ENCODE data around the gene TMEM238.

Gene TMEM238

DNA sequence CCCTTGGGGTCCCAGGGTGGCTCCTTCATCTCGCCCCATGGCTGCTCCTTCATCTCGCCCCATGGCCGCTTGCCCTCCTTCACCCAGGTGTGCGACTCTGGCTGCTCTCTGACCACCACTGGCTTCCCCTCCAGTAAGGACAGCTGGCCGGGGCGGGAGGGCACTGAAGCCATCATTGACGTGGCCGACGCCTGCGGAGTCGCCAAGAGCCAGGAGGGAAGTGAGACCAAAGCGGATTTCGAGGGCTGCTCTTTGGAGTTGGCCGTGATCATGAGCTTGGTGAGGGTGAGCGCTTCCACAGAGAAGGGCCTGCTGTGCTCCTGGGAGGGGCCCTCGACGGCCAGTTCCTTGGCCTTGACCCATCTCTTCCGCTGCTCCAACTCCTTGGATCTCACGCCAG is 25.6 kb downstream of the TMEM238 start:
- no peak for DNase-seq (ENCODE audit: low spot score)

DNA sequence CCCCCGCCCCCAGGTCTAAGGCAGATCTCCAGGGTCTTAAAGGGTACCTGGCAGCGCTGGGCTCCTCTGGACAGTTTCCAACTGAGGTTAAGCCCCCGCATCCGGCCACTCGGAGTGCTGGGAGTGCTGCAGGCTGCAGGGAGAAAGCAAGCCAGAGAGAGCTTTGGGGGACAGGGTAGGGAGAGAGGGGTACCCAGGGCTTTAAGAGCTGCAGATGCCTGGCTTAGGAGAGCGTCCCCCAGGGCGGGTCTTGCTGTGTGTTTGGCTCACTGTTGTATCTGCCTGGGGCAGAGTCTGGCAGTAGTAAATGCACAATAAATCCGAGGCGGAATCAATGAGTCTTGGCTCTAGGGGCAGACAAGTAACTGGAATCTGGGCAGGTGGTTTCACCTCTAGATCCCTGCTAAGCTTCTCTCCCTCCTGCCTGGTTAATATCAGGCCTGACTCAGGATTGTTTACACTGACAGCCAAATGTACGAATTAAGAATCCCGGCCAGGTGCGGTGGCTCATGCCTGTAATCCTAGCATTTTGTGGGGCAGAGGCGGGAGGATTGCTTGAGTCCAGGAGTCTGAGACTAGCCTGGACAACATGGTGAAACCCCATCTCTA is 28.8 kb downstream of the TMEM238 start:
- no peak for DNase-seq (ENCODE audit: low spot score)

DNA sequence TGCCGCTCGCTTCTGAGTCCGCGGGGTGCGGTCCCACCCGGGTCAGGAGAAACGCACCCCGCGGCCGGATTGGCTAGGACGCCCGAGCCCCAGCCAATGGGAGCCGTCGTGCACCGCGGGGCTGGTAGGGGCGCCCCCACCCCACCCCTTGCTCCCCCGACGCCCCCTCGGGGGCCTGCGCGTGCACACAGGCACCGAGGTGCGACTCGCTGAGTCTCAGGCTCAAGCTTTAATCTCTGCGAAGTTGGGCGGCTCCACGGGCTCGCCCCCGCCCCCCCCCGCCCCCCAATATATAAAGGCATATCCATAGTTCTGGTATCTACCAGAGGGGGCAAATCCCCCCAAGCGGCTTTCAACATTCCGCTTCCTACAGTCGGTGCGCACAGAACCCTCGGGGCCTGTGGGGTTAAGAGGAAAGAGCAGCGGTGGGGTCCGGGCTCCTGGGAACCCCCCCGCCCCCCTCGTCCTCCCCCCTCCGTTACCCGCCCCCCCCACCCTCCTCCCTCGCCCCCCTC is 29.3 kb downstream of the TMEM238 start, which contains the start of gene COX6B2:
COX6B2 (minus strand) TSS at position 22 of the 515 bp plus-strand sequence. CDS start 198 bp downstream, outside the sequence.
- DNase-seq (ENCODE audit: low spot score) = no peak

DNA sequence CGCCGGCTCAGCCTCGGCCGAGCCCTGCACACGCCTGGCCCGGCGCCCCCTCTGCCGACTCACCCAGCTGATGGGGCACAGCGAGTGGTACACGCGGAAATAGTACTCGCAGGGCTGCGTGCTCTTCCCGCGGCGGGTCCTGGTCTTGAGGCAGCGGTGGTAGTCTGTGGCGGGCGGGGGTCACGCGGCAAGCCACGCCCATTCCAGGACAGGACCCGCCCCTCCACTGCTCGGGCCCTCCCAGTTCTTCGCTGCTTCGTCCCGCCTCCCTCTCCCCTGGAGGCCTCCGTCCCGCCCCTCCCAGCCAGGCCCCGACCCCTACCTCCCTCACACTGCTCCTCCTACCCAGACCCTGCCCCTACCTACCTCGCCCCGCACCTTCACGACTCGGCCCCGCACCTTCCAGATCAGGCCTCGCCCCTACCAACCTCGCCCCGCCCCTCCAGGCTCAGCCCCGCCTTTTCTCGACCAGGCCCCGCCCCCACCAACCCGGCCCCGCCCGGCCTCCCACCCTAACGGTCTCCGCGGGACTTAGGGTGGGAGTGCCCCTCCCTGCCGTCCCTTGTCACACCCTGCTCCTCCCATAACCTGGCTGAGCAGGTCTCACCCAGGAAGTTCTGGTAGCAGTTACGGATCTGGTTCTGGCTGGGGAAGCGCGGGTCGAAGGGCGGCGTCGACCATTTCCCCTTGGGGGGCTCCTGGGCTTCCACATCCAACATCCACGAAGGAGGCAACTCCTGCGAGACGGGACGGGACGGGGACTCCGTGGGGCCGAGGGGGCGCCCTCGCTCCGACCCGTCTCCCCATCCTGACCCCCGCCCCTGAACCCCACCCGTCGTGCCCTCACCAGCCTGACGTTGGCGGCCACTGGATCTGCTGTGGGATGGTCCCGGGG is 30.0 kb downstream of the TMEM238 start:
- peak; percentile 8 for DNase-seq (ENCODE audit: low spot score)

DNA sequence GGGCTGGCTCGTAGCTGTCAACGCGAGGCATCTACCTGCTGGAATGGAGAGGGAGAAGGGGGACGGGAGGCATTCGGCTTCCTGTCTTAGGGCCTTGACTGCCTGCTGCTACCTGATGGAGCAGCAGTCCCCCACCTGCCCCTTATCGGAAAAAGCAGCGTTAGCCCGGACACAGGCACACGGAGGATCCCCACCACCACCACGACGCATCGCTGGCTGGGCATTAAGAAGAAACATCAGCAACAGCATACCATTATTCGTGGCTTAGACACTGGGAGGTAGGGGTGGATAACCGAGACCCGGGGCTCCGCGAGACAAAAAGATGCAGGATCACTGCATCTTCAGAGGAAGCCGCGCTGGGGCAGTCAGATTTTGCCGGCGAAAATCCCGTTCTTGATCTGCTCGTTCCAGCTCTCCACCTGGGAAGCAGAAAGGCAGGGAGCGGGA is 30.7 kb downstream of the TMEM238 start:
- no peak for DNase-seq (ENCODE audit: low spot score)

DNA sequence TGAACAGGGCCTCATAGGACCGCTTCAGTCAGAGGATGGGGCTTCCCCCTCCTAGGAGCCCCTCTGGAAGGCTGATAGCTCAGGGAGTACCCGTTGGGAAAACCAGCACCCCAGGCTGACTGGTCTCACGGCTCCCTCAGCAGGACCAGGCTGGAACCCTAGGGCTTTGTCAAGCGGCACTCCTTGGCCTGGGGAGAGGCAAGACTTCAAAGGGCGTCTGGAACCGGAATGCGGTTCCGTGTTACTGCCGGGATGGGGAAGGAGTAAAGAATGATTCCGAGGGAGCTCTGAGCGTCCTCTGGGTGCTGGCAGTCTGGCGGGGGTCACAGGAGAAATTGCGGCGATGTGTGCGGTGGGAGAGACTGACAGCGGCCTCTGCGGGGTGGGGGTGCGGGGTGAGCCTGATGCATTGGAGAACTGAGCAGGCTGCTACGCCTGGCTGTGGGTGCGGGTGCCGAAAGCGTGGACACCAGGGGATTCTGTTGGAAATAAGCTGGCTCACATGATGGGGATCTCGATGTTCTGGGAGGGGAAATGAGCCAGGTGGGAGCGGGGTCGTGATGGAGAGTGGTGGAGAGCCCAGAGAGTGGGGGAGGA is 31.4 kb downstream of the TMEM238 start:
- DNase-seq (ENCODE audit: low spot score) = no peak

DNA sequence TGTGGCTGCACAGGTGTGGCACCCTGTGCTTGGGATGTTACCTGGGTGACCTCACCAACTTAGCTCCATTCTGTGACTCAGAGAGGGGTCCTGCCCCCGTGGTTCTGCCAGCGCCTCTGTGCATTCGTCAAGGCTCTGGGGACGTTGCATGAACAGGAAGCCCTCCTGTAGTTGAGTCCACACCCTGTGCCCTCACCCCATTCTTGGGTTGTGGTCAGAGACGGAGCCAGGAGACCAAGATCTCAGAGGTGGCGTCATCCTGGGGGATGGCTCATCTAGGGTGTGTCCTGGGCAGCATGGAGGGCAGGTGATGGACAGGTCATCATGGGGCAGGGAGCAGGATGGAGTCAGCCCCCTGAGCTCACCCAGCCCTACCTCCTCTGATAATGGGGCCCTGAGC is 32.1 kb downstream of the TMEM238 start:
- no peak for DNase-seq (ENCODE audit: low spot score)

DNA sequence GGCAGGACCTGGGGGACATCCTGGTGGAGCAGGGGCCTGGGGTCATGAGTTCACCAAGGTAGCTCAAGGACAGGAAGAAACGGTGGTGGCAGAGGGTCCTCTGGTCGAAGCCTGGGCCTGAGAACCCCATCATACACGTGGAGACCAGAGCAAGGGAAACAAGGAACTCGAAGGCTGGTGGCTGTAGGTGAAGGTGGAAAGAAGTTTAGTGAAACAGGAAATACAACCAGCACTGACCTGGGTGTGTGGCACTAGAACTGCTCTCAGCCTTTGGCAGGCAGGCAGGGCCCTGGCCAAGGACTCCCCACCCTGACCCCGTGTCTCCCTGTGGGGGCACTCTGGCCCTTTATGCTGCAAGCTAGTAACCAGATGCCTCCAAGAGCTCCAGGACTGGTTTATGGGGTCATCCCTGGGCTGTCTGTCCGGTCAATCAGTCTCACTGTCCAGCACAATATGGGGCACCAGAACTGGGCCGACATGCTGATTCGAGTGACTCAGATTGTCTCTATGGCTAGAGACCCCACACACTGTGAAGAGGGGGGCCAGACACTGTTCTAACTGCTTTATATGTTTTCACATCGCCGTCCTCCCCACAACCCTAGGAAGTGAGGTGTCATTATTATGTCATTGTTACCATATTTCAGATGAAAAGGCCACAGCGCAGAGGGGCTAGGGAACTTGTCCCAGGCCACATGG is 33.3 kb downstream of the TMEM238 start:
- no peak for DNase-seq (ENCODE audit: low spot score)

DNA sequence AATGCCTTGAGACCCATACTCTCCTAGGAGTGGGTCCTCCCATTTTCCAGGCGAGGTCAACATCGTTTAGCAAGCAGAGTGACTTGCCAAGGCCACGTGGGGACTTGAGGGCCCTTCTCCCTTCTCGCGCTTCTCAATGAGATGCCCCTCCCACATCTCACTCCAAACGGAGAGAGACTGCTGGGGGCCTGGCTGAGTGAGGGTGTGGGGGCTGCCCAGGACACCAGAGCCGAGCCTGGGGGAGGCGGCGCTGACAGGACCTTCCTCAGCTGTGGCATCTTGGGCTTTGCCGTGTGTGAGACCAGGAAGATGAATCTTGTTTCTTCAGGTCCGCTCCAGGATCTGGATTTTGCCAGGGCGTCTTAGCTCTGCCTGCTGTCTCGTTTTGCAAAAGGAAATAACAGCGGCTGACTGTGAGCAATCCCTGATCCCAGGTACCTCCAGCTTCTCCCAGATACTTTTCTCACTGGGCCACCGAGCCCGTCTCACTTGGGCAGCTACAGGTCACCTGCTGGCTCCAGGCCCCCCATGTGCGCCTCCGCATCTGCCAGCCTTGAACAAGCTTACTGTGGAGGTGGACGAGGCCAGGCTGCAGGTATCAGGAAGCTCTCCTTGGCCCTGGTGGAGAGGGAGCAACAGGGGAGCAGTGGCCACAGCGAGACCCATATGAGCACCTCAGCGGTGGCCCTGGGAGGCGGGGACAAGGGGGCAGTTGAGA is 35.6 kb downstream of the TMEM238 start:
- no peak for DNase-seq (ENCODE audit: low spot score)

DNA sequence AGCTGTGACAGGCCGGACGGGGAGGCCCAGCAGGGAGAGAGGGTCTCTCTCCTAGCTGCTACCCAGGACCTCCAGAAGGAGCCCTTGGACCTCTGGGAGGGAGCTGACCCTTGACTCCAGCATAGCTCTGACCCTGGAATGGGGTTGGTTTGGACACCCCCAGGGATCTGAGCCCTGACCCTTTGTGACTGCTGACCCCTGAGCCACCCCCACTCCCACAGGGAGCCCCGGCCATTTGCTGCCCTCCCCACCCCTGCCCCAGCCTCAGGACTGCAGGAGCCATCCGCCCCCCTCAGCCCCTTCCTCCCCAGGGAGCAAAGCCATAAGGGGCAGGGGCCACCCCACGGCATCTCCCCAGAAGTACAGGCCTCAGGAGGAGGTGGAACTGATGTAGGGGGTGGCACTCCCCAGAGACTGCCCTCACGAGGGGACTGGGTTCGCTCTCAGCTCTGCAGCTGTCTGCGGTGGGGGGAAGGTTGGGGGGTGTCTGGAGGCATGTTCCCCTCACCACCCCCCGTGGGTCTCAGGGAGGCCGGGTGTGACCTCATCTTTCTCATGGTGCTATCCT is 36.6 kb downstream of the TMEM238 start:
- no peak for DNase-seq (ENCODE audit: low spot score)

DNA sequence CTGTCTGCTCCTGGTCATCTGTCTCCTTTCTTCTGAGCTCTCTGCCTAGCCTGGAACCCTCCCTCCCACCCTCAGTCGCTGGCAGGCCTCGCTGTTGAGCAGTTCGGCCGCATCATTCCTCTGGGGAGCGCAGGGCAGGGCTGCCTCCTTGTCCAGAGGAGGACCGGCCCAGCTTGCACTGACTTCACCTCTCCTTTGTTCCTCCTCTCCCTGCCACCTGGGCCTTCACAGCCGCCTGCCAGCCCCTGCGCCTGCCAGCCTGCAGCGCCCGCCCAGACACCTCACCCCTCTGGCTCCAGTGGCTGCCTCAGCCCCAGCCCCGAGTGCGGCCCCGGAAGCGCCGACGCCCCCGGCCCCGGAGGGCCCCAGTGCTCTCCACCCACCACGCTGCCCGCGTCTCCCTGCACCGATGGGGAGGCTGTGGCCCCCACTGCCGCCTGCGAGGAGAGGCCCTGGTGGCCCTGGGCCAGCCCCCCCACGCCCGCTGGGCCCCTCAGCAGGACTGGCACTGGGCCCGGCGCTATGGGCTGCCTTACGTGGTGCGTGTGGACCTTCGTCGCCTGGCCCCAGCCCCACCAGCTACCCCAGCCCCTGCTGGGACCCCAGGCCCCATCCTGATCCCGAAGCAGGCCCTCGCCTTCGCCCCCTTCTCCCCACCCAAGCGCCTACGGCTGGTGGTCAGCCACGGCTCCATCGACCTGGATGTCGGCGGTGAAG is 37.2 kb downstream of the TMEM238 start:
- no peak for DNase-seq (ENCODE audit: low spot score)

DNA sequence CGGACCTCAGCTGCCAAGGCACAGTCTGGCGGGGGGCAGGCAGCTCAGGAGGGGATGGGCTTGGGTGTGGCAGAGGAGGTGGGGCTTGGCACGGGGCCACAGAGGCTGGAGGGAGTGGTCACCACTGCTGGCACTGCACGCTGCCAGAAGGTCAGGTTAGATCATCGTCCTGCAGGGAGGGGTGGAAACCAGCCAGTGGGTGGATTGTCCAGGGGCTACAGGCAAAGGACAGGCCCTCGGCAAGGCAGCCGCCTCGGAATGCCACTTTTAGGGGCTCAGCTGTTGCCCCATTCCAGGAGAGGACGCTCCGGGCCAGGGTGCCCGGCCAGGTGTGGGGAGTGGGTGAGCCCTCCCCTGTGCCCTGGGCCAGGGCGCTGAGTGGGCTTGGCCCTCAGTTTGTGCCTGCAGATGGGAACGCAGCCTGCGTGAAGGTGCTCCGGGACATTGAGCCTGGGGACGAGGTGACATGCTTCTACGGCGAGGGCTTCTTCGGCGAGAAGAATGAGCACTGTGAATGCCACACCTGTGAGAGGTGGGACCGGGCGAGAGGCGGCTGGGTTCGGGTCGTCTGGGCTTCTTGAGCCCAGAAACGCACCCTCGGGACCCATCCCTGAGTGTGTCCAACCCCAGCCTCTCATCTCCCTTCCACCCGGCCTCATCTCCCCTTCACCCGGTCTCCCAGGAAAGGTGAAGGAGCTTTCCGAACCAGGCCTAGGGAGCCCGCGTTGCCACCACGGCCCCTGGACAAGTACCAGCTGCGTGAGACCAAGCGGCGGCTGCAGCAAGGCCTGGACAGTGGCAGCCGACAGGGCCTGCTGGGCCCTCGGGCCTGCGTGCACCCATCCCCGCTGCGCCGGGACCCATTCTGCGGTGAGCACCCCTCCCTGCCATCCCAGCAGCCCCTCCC is 38.0 kb downstream of the TMEM238 start:
- DNase-seq (ENCODE audit: low spot score) = no peak

DNA sequence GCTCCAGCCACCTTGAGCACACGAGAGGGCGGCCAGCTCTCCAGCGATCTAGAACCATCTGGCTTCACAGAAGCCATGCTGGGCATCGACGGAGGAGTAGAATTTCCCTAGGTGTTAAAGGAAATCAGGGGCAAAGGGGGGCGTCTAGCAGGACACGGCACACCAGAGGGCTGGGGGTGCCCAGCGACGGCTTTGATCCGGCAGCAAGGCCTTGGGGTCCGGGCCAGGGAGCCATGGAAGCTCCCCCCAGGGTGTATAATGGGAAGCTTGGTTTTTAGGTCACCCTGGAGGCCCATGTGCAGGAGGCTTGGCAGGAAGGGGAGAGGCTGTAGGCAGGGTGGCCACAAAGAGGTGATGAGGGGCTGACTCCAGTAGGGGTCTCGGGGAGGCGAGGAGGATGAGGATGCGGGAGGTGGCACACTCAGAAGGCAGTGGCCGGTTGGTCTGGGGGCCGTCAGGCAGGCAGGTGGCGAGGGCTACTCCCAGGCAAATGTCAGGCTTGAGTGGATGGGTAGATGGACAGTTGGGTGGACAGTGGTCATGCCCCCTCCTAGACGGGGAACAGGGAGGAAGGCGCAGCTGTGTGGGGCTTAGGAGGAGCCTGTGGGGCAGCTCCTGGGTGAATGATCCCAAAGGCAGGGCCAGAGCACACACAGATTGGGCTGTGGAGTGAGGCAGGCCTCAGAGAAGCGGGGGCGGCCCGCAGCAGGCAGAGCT is 38.8 kb downstream of the TMEM238 start:
- DNase-seq (ENCODE audit: low spot score) = no peak

DNA sequence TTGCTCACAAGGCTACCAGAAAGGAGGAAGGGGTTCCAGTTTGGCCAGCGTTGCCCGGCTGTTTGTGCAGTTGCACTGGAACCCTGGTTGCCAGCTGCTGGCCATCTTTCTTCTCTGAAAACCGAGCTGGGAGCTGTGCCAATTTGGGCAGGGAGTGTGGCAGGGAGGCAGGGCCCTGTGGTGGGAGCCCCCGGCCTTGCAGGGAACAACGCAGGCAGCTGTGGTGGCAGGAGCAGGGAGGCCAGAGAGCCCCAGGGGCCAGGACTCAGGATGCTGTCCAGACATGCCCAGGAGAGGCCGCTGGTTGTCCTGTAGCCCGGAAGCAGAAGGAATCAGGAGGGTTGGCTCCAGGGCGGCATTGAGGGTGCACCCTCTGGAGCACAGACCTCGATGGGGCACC is 39.6 kb downstream of the TMEM238 start:
- DNase-seq (ENCODE audit: low spot score) = peak; percentile 63

DNA sequence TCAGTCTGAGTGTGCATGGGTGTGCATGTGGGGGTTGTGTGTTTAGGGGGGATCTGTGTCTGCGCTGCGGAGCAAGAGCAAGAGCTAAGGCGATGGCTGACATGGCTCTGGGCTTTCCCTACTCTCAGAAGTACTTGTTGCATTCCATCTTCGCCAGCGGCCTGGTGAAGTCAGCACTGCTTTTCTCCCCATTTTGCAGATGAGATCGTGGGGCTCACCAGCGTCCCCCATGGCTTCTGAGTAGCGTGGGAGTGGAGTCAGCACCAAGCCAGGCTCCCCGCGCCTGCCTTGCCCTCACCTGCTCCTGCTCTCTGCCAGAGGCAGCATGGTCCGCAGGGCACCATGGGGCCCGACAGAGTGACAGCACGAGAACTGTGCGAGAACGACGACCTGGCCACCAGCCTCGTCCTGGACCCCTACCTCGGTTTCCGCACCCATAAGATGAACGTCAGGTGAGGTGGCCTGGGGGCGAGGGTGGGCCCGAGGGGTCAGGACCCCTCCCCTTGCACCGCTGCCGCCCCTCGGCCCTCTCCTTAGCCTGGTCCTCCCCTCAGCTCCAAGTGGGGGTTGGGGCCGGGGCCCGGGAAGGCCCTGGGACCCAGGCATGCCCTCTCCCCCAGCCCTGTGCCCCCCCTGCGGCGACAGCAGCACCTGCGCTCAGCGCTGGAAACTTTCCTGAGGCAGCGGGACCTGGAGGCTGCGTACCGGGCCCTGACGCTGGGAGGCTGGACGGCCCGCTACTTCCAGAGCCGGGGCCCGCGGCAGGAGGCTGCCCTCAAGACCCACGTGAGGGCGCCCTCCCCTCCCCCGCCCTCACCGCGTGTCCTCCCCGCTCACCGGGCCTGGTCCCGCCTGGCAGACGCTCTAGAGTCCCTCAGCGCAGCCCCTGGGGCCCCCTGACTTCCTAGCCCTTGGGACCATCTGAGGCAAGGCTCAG is 42.2 kb downstream of the TMEM238 start:
- no peak for DNase-seq (ENCODE audit: low spot score)

DNA sequence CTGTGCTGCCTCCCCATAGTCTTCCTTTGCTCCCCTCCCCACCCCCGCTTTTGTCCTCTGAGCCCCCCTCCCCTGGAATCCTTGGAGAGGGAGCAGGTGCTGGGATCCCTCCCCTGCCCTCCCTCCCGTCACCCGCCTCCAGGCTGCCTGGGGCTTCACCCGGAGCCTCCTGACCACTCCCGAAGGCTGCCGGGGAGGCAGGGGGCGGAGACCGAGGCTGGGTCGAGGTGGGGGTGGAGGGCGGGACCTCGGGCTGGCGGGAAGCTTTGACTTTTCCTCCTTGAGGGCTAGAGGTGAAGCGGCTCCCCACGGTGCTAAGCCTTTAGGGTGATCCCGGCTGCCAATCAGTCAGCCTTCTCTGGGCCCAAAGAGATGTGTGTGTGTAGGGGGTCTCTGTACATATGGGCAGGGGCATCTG is 42.9 kb downstream of the TMEM238 start:
- peak; percentile 57 for DNase-seq (ENCODE audit: low spot score)

DNA sequence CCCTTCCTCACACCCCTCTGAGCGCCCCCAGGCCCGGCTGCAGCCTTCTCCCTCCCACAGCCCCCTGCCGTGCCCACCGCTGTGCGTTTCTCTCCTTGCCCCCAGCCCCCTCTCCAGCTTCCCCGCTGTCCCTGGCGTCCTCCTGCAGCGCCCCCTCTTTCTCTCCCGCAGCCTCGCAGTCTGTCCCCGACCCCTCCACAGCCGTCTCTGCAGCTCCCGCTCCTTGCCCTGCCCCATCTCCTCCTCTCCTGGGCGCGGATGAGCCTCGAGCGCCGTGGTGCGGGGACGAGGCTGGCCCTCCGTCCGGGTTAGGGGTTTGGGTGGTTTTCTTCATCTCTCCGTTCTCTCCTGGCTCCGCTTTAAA is 43.3 kb downstream of the TMEM238 start:
- no peak for DNase-seq (ENCODE audit: low spot score)
